HUDEP-2 (cell line): ENCODE data around the gene PRAMEF11.

ENCODE experiments used
- DNase-seq, 76 experiments: peaks; one replicate each; lab custom pipeline; 2025; ENCODE audit not compliant: unreplicated experiment in 76 of 76; lab: John Stamatoyannopoulos, UW

PRAMEF11 gene

DNA sequence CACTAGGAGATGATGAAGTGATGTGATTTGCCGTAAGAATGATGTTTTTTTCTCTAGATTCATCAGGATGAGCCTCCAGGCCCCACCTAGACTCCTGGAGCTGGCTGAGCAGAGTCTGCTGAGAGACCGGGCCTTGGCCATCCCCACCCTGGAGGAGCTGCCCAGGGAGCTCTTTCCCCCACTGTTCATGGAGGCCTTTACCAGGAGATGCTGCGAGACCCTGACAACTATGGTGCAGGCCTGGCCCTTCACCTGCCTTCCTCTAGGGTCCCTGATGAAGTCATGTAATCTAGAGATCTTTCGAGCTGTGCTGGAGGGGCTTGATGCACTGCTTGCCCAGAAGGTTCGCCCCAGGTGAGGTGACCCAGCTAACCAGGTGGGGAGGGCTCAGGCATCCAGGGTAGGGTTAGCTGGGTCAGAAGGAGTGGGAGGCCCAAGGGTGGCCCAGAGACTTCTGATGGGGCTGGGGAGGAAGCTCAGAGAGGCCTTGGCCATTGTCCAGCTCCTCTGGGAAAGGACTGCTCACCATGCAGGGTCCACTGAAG, 56.3 kb downstream of the PRAMEF11 start:
- no peak for DNase-seq
